MM.1S (cell line): Measurements from ENCODE around the gene CPA5.
"Not testable (repeated sequence)": the region's sequence is repeated elsewhere in the genome, so short reads cannot be mapped to it uniquely, and the experiment has no call there.

ENCODE experiments used
- DNase-seq: peaks from one replicate; pipeline ENCODE4 v3.0.0-alpha.2; 2015
- H2AFZ ChIP-seq: fragments of 300-600 bp; sonication (generic); 2 replicates; pipeline ENCODE4 v1.6.0; 2016; ENCODE audit warnings: antibody characterized with exemption, low read length
- H3F3A ChIP-seq: fragments of 300-600 bp; sonication (generic); 2 replicates; pipeline ENCODE4 v1.6.1; 2016; ENCODE audit warnings: mild to moderate bottlenecking, antibody characterized with exemption, low read length, moderate library complexity, mixed read lengths; ENCODE audit not compliant: insufficient read depth
- H3K27ac ChIP-seq: fragments of 300-600 bp; sonication (generic); 2 replicates; pipeline ENCODE4 v1.5.1; 2016; ENCODE audit warnings: mild to moderate bottlenecking, low read length
- H3K27me3 ChIP-seq: fragments of 300-600 bp; sonication (generic); replicated peaks from 2 replicates; pipeline ENCODE4 v1.6.0; 2016; ENCODE audit warnings: low read length; ENCODE audit not compliant: insufficient read depth
- H3K36me3 ChIP-seq: fragments of 300-600 bp; sonication (generic); replicated peaks from 2 replicates; pipeline ENCODE4 v1.6.1; 2016; ENCODE audit warnings: mild to moderate bottlenecking, low read length, mixed read lengths; ENCODE audit not compliant: insufficient read depth
- H3K4me1 ChIP-seq: fragments of 300-600 bp; sonication (generic); 2 replicates; pipeline ENCODE4 v1.6.1; 2016; ENCODE audit warnings: low read length, mixed read lengths
- H3K4me2 ChIP-seq: fragments of 300-600 bp; sonication (generic); 2 replicates; pipeline ENCODE4 v1.6.0; 2016; ENCODE audit warnings: low read depth, low read length
- H3K4me3 ChIP-seq: fragments of 300-600 bp; sonication (generic); 2 replicates; pipeline ENCODE4 v1.5.1; 2016; ENCODE audit warnings: low read length, mixed read lengths
- H3K79me2 ChIP-seq: fragments of 300-600 bp; sonication (generic); 2 replicates; pipeline ENCODE4 v1.6.1; 2016; ENCODE audit warnings: mixed run types, low read length, mixed read lengths
- H3K9ac ChIP-seq: fragments of 300-600 bp; sonication (generic); 2 replicates; pipeline ENCODE4 v1.6.1; 2016; ENCODE audit warnings: low read length, mixed read lengths
- H3K9me2 ChIP-seq: fragments of 300-600 bp; sonication (generic); replicated peaks from 2 replicates; pipeline ENCODE4 v1.6.1; 2016; ENCODE audit warnings: mild to moderate bottlenecking, low read length, mixed read lengths; ENCODE audit not compliant: insufficient read depth
- H3K9me3 ChIP-seq: fragments of 300-600 bp; sonication (generic); replicated peaks from 2 replicates; pipeline ENCODE4 v1.6.1; 2016; ENCODE audit warnings: mild to moderate bottlenecking, low read length, mixed read lengths; ENCODE audit not compliant: insufficient read depth
- H4K20me1 ChIP-seq: fragments of 300-600 bp; sonication (generic); 2 replicates; pipeline ENCODE4 v1.6.1; 2016; ENCODE audit warnings: mild to moderate bottlenecking, low read length, moderate library complexity, mixed read lengths; ENCODE audit not compliant: insufficient read depth
- EZH2 ChIP-seq: fragments of 300-600 bp; sonication (generic); optimal IDR thresholded peaks from 2 replicates; pipeline ENCODE3; 2017; ENCODE audit warnings: low read depth, mild to moderate bottlenecking, antibody characterized with exemption, low read length, mixed read lengths
- EZH2phosphoT487 ChIP-seq: fragments of 300-600 bp; sonication (generic); IDR thresholded peaks from 2 replicates; pipeline ENCODE4 v1.6.1; 2018; ENCODE audit warnings: antibody characterized with exemption, low read length
- TF ChIP-seq, protein P1 (sequence below): fragments of 300-600 bp; sonication (generic); IDR thresholded peaks from 2 replicates; pipeline ENCODE4 v1.5.1; 2016; ENCODE audit warnings: antibody characterized with exemption, low read length, mixed read lengths

CPA5 gene

DNA sequence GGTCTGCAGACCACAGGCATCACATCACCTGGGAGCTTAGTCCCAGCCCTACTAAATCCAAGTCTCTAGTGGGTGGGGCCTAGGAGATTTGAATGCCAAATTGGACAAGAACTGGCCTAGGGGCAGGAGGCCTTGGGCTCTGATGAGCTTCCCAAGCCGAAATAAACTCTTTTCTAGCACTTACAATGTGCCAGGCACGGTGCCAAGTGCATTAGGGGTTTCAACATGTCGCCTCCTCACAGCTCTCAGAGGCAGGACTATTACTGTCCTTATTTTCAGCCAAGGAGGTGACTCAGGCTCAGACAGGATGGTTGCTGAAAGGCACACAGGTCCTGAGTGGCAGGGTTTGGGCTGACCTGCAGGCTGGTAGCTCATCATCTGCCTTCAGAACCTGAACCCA is 26.4 kb downstream of the CPA5 start:
- H3K79me2 ChIP-seq, result no peaks in the 10 kb centered on the region
- TF ChIP-seq EZH2phosphoT487 (no peak), EZH2 (no peak)
- TF ChIP-seq, protein P1, sequence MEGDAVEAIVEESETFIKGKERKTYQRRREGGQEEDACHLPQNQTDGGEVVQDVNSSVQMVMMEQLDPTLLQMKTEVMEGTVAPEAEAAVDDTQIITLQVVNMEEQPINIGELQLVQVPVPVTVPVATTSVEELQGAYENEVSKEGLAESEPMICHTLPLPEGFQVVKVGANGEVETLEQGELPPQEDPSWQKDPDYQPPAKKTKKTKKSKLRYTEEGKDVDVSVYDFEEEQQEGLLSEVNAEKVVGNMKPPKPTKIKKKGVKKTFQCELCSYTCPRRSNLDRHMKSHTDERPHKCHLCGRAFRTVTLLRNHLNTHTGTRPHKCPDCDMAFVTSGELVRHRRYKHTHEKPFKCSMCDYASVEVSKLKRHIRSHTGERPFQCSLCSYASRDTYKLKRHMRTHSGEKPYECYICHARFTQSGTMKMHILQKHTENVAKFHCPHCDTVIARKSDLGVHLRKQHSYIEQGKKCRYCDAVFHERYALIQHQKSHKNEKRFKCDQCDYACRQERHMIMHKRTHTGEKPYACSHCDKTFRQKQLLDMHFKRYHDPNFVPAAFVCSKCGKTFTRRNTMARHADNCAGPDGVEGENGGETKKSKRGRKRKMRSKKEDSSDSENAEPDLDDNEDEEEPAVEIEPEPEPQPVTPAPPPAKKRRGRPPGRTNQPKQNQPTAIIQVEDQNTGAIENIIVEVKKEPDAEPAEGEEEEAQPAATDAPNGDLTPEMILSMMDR, result no peak
- no peaks in the 10 kb centered on the region for H3K9me2 ChIP-seq
- H3K9ac ChIP-seq, result no peak overlapping the region
- H3K27ac ChIP-seq, result no peak overlapping the region
- H3K4me1 ChIP-seq, result no peaks in the 10 kb centered on the region
- no peak overlapping the region for H3K4me3 ChIP-seq
- no peak for DNase-seq
- no peaks in the 10 kb centered on the region for H3K9me3 ChIP-seq
- no peak overlapping the region for H2AFZ ChIP-seq
- no peaks in the 10 kb centered on the region for H3F3A ChIP-seq
- no peaks in the 10 kb centered on the region for H4K20me1 ChIP-seq
- H3K27me3 ChIP-seq, result no peaks in the 10 kb centered on the region
- H3K4me2 ChIP-seq, result no peak overlapping the region
- no peaks in the 10 kb centered on the region for H3K36me3 ChIP-seq

DNA sequence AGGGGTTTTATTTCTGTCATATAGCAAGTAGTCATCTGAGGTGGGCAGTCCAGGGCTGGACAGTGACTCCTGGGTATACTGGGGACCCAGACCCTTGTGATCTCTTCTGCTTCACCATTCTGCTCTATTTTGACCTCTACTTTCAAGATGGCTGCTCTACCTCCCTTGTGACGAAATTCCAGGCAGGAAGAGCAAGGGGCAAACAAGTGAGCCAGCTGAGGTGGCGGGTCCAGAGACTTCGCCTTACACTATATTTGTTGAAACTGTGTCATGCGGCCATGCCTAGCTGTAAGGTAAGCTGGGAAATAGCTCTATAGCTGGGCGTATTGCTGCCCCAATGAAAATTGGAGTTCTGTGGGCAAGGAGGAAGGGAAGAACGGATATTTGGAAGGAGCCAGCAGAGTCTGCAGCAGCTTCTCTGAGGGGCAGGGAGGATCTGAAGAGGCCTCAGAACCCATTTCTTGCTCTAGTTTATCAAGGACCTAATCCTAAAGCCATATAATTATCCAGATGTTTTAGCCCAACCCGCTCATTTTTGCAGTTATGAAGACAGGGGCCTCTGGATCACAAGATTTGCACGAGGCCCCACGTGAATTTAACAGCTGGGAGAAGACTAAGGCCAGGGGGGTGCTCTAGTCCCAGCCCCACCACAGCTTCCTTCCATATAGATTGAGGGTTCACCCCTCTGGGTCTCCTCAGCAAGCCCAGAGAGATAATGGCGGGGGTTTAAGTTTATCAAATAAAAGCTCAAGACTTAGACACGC is 28.0 kb downstream of the CPA5 start:
- DNase-seq, result no peak

DNA sequence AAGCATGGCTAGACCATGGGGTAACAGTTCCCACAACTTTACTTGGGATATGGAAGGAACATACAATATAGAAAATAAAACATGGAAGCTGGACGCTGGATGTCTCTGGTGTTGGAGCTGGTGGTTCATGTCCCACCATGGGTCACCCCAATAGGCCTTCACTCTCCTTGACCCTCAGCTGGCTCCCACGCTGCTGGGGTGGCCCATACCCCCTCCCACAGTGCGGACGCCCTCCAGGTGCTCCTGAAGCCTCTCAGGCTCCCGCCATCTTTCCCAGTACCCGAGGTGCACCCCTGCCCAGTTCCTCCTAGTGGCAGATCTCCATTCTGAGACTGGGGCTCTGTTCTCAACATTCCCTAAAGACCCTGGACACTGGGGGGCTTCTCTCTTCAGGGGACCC is 29.9 kb downstream of the CPA5 start:
- no peak overlapping the region for H3K4me3 ChIP-seq
- no peak overlapping the region for H2AFZ ChIP-seq
- H3K4me2 ChIP-seq, result no peak overlapping the region
- H3K4me1 ChIP-seq, result no peaks in the 10 kb centered on the region
- no peak overlapping the region for H3K9ac ChIP-seq
- no peaks in the 10 kb centered on the region for H3K9me3 ChIP-seq
- no peaks in the 10 kb centered on the region for H3F3A ChIP-seq
- no peak overlapping the region for H3K27ac ChIP-seq
- TF ChIP-seq, protein P1, result no peak
- TF ChIP-seq EZH2phosphoT487 (no peak), EZH2 (no peak)
- H3K79me2 ChIP-seq, result no peaks in the 10 kb centered on the region
- DNase-seq, result no peak
- no peaks in the 10 kb centered on the region for H4K20me1 ChIP-seq
- no peaks in the 10 kb centered on the region for H3K9me2 ChIP-seq
- H3K27me3 ChIP-seq, result no peaks in the 10 kb centered on the region
- no peaks in the 10 kb centered on the region for H3K36me3 ChIP-seq

More for the DNA sequence above, 28.0 kb downstream of the CPA5 start:
- Histone ChIP-seq H3K27ac (no peak overlapping the region), H3K27me3 (no peaks in the 10 kb centered on the region), H3K36me3 (no peaks in the 10 kb centered on the region), H3K4me2 (no peak overlapping the region), H3K4me3 (no peak overlapping the region), H4K20me1 (no peaks in the 10 kb centered on the region), H3K79me2 (no peaks in the 10 kb centered on the region), H3K9ac (no peak overlapping the region), H3F3A (no peaks in the 10 kb centered on the region), H3K9me2 (no peaks in the 10 kb centered on the region), H3K4me1 (no peaks in the 10 kb centered on the region), H3K9me3 (no peaks in the 10 kb centered on the region), H2AFZ (no peak overlapping the region)
- TF ChIP-seq, protein P1, result no peak
- TF ChIP-seq EZH2 (no peak), EZH2phosphoT487 (no peak)

DNA sequence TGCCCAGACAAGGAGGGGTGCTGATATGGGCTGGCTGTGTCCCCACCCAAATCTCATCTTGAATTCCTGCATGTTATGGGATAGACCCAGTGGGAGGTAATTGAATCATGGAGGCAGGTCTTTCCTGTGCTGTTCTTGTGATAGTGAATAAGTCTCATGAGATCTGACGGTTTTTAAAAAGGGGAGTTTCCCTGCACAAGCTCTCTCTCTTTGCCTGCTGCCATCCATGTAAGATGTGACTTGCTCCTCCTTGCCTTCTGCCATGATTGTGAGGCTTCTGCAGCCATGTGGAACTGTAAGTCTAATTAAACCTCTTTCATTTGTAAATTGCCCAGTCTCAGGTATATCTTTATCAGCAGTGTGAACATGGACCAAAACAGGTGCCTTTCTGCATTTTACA is 31.8 kb downstream of the CPA5 start:
- not testable (repeated sequence) for H3F3A ChIP-seq, H3K36me3 ChIP-seq, H3K9me2 ChIP-seq, H3K4me2 ChIP-seq, H3K79me2 ChIP-seq, H3K9me3 ChIP-seq, H3K4me3 ChIP-seq, H3K4me1 ChIP-seq, H4K20me1 ChIP-seq, H2AFZ ChIP-seq, H3K27ac ChIP-seq, H3K27me3 ChIP-seq, DNase-seq, H3K9ac ChIP-seq
